DOHH2 (cell line): Measurements from ENCODE around the gene AMPH.
"Not testable (repeated sequence)": the region's sequence is repeated elsewhere in the genome, so short reads cannot be mapped to it uniquely, and the experiment has no call there.

Source experiments
- EZH2phosphoT487 ChIP-seq: fragments of 200-600 bp; sonication (generic); IDR thresholded peaks from 2 replicates; pipeline ENCODE4 v1.6.1; 2017; ENCODE audit warnings: borderline replicate concordance, mild to moderate bottlenecking, antibody characterized with exemption, low read length, moderate library complexity, mixed read lengths
- TF ChIP-seq, protein P1 (sequence below): fragments of 200-600 bp; sonication (generic); IDR thresholded peaks from one replicate; pipeline ENCODE4 v1.5.1; 2014; ENCODE audit warnings: antibody characterized with exemption, mild to moderate bottlenecking, low read depth, low read length; ENCODE audit not compliant: poor library complexity, severe bottlenecking

- TF ChIP-seq, protein P1, sequence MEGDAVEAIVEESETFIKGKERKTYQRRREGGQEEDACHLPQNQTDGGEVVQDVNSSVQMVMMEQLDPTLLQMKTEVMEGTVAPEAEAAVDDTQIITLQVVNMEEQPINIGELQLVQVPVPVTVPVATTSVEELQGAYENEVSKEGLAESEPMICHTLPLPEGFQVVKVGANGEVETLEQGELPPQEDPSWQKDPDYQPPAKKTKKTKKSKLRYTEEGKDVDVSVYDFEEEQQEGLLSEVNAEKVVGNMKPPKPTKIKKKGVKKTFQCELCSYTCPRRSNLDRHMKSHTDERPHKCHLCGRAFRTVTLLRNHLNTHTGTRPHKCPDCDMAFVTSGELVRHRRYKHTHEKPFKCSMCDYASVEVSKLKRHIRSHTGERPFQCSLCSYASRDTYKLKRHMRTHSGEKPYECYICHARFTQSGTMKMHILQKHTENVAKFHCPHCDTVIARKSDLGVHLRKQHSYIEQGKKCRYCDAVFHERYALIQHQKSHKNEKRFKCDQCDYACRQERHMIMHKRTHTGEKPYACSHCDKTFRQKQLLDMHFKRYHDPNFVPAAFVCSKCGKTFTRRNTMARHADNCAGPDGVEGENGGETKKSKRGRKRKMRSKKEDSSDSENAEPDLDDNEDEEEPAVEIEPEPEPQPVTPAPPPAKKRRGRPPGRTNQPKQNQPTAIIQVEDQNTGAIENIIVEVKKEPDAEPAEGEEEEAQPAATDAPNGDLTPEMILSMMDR = not testable (repeated sequence)
- TF ChIP-seq EZH2phosphoT487 = not testable (repeated sequence)
Observed at GRCh38 chr7:38395921-38396552, 235.1 kb downstream of the AMPH start.
